HG02938 (cell line): ENCODE data around the gene PLEKHB1.

Source experiments
- ATAC-seq: cut with Tn5 transposase; IDR thresholded peaks from one replicate; pipeline ENCODE4 v1.9.1; 2021; ENCODE audit warnings: mild to moderate bottlenecking, moderate library complexity; ENCODE audit not compliant: unreplicated experiment

The PLEKHB1 gene

GRCh38 chr11:73645972-73646631 lies at the start of gene PLEKHB1:
Gene PLEKHB1, plus strand, starts transcription at chr11:73646581. Its CDS starts 28 bp downstream, at chr11:73646609.
- no peak for ATAC-seq

- ATAC-seq, result no peak
These were observed 48.9 kb upstream of the PLEKHB1 start for GRCh38 chr11:73597336-73597955.

- ATAC-seq, result peak; percentile 87
These were observed 48.2 kb upstream of the PLEKHB1 start, which contains the start of gene FAM168A for GRCh38 chr11:73597956-73598718. Gene FAM168A, minus strand, starts transcription at chr11:73598112. Its CDS starts 129,638 bp downstream, at chr11:73468474.

- no peak for ATAC-seq
These were observed 47.5 kb upstream of the PLEKHB1 start for GRCh38 chr11:73598719-73599379.

- no peak for ATAC-seq
These were observed 33.7 kb upstream of the PLEKHB1 start for GRCh38 chr11:73612601-73613140.

- no peak for ATAC-seq
These were observed 31.8 kb upstream of the PLEKHB1 start for GRCh38 chr11:73614591-73614990.

GRCh38 chr11:73622926-73623593 lies 23.3 kb upstream of the PLEKHB1 start:
- no peak for ATAC-seq

- ATAC-seq, result no peak
These were observed 22.7 kb upstream of the PLEKHB1 start for GRCh38 chr11:73623686-73624085.

- ATAC-seq, result no peak
These were observed 20.6 kb upstream of the PLEKHB1 start for GRCh38 chr11:73625696-73626318.

- ATAC-seq, result no peak
These were observed 16.5 kb upstream of the PLEKHB1 start for GRCh38 chr11:73629907-73630306.

- ATAC-seq, result no peak
These were observed 13.4 kb upstream of the PLEKHB1 start for GRCh38 chr11:73632996-73633395.

GRCh38 chr11:73633999-73634398 lies 12.4 kb upstream of the PLEKHB1 start:
- ATAC-seq, result no peak

- ATAC-seq, result no peak
These were observed 10.7 kb upstream of the PLEKHB1 start for GRCh38 chr11:73635721-73636120.

GRCh38 chr11:73636249-73636648 lies 10.1 kb upstream of the PLEKHB1 start:
- ATAC-seq, result no peak

- ATAC-seq, result no peak
These were observed 9.4 kb upstream of the PLEKHB1 start for GRCh38 chr11:73637012-73637411.

GRCh38 chr11:73640592-73640991 lies 5.8 kb upstream of the PLEKHB1 start:
- ATAC-seq, result no peak

- no peak for ATAC-seq
These were observed 4.7 kb upstream of the PLEKHB1 start for GRCh38 chr11:73641668-73642067.

GRCh38 chr11:73645121-73645969 lies 1.0 kb upstream of the PLEKHB1 start:
- no peak for ATAC-seq

- peak; percentile 74 for ATAC-seq
These were observed 1.2 kb downstream of the PLEKHB1 start for GRCh38 chr11:73647459-73648100.
